ENCODE results near the gene KIAA0753. TPM values are rescaled to one million over a fixed set of nuclear protein-coding genes. Genes with fewer than 3 reads are reported as not detected.

KIAA0753 gene
- total and polyA plus RNA-seq, 2 of the 8 experiments (the other 6 are each of a cell fraction or from before 2014, with no cell fraction given): 5.0 to 27.1 TPM

GRCh38 chr17:6596081-6596480 lies 44.4 kb downstream of the KIAA0753 start:
- Histone ChIP-seq H2BK15ac (ENCODE audit: low read length) (no peak overlapping the region), H3K23me2 (ENCODE audit: low read depth, low read length) (no peaks in the 10 kb centered on the region), H4K8ac (ENCODE audit: extremely low read depth, insufficient read depth, low read length) (no peak overlapping the region), H4K20me1 (replicated peaks in 1 of 2; ENCODE audit: control insufficient read depth in 1 of 2, insufficient read depth in 2 of 2, low read length in 2 of 2) (no peaks in the 10 kb centered on the region), H3K9ac (replicated peaks in 1 of 4; ENCODE audit: extremely low read depth in 1 of 4, low read depth in 3 of 4, low read length in 3 of 4) (no peak overlapping the region), H2BK20ac (ENCODE audit: low read length) (no peak overlapping the region), H3K4ac (replicated peaks; ENCODE audit: insufficient read length, low read depth, low read length) (no peak overlapping the region), H2AFZ (ENCODE audit: low read length) (no peak overlapping the region), H3K4me2 (ENCODE audit: insufficient read depth in 1 of 2, low read depth in 2 of 2, low read length in 2 of 2) (no peak overlapping the region), H3K27me3 (replicated peaks in 1 of 4; ENCODE audit: control insufficient read depth in 3 of 4, extremely low read depth in 1 of 4, insufficient read depth in 3 of 4, low read length in 3 of 4) (no peaks in the 10 kb centered on the region), H3K18ac (ENCODE audit: extremely low read depth, low read length) (no peak overlapping the region), H4K91ac (replicated peaks; ENCODE audit: insufficient read length, low read length) (no peak overlapping the region), H3K23ac (ENCODE audit: insufficient read length) (no peak overlapping the region), H3K4me1 (replicated peaks in 1 of 4; ENCODE audit: control insufficient read depth in 3 of 4, insufficient read depth in 4 of 4, low read length in 3 of 4) (no peaks in the 10 kb centered on the region), H3K79me2 (ENCODE audit: control insufficient read depth in 1 of 2, insufficient read depth in 2 of 2, low read length in 2 of 2) (no peaks in the 10 kb centered on the region), H3K56ac (replicated peaks; ENCODE audit: insufficient read length, low read depth, low read length) (no peak overlapping the region), H3K36me3 (ENCODE audit: control insufficient read depth in 2 of 4, insufficient read depth in 4 of 4, low read length in 3 of 4) (peaks cover 3 to 53% (median 22%) of the 10 kb centered on the region in 4 experiments), H3K9me3 (ENCODE audit: insufficient read depth in 2 of 2, low read depth in 1 of 2, low read length in 1 of 2) (no peaks in the 10 kb centered on the region), H4K5ac (ENCODE audit: insufficient read length, low read depth, low read length) (no peak overlapping the region), H3K4me3 (ENCODE audit: extremely low read depth in 1 of 4, insufficient read depth in 2 of 4, low read depth in 3 of 4, low read length in 4 of 4) (no peak overlapping the region), H3K27ac (ENCODE audit: low read depth, low read length) (no peak overlapping the region), H2AK5ac (ENCODE audit: low read depth, low read length) (no peak overlapping the region), H2BK12ac (ENCODE audit: low read depth, low read length) (no peak overlapping the region), H2BK120ac (replicated peaks; ENCODE audit: low read depth, low read length) (no peak overlapping the region), H3K79me1 (ENCODE audit: low read depth, low read length) (no peaks in the 10 kb centered on the region), H2BK5ac (ENCODE audit: low read depth, low read length) (no peak overlapping the region), H3K14ac (ENCODE audit: insufficient read length) (no peak overlapping the region)
- POLR2A ChIA-PET (ENCODE audit: partially characterized antibody): interaction anchor here (1.6 kb wide), 1 partner anchor 14 kb away, joined by 3 read pairs; no protein-coding TSS in a partner anchor
- CTCF ChIA-PET (ENCODE audit: partially characterized antibody): no interaction called here
- FAIRE-seq (no peak), DNase-seq (ENCODE audit: low read depth in 1 of 2, low spot score in 2 of 2) (no peak)
- WGBS, 2 experiments (ENCODE audit: extremely low coverage in 1 of 2, insufficient coverage in 1 of 2, insufficient read length in 1 of 2, insufficient replicate concordance in 2 of 2, low coverage in 1 of 2, low lambda C conversion rate in 2 of 2, missing lambda C conversion rate in 1 of 2): 87% methylated on average over 7 of the region's 7 CpGs; no CpG with 5 or more reads in 1 of the 2 experiments
- TF ChIP-seq RBBP5 (IDR thresholded peaks at IDR 0.05; ENCODE audit: borderline replicate concordance, low read depth, low read length): no peak
- TF ChIP-seq RFX5 (IDR thresholded peaks at IDR 0.05; ENCODE audit: borderline replicate concordance, low read depth, low read length): no peak
- TF ChIP-seq YY1 (IDR thresholded peaks at IDR 0.05; ENCODE audit: low read depth, low read length): no peak
- no peak for TF ChIP-seq KDM4A (IDR thresholded peaks at IDR 0.05; ENCODE audit: low read depth, low read length, severe bottlenecking)
- TF ChIP-seq CEBPB (IDR thresholded peaks at IDR 0.05; ENCODE audit: low read depth, low read length): no peak
